GM23248 (cell line): Measurements from ENCODE around the gene LHFPL2.

ENCODE experiments used
- EZH2 ChIP-seq: fragments of 200-600 bp; sonication (generic); IDR thresholded peaks from 2 replicates; pipeline ENCODE4 v1.6.1; 2018; ENCODE audit warnings: antibody characterized with exemption, mild to moderate bottlenecking; ENCODE audit not compliant: insufficient read depth, poor library complexity, severe bottlenecking
- EZH2phosphoT487 ChIP-seq: fragments of 200-600 bp; sonication (generic); IDR thresholded peaks from 2 replicates; pipeline ENCODE4 v1.6.1; 2018; ENCODE audit warnings: antibody characterized with exemption, moderate library complexity, mild to moderate bottlenecking, low read depth; ENCODE audit not compliant: insufficient read depth

GRCh38 chr5:78653681-78654366 is 5.3 kb upstream of the LHFPL2 start:
- TF ChIP-seq EZH2phosphoT487 (no peak), EZH2 (no peak)
